ENCODE data around the gene DMXL2. TPM values are rescaled to one million over a fixed set of nuclear protein-coding genes. Genes with fewer than 3 reads are reported as not detected.
A peak's percentile ranks its signal among the peaks of the same experiment; 100 is the strongest.

Gene DMXL2
- total and polyA plus RNA-seq, 2 donors = 18.9 to 34.8 TPM

DNA sequence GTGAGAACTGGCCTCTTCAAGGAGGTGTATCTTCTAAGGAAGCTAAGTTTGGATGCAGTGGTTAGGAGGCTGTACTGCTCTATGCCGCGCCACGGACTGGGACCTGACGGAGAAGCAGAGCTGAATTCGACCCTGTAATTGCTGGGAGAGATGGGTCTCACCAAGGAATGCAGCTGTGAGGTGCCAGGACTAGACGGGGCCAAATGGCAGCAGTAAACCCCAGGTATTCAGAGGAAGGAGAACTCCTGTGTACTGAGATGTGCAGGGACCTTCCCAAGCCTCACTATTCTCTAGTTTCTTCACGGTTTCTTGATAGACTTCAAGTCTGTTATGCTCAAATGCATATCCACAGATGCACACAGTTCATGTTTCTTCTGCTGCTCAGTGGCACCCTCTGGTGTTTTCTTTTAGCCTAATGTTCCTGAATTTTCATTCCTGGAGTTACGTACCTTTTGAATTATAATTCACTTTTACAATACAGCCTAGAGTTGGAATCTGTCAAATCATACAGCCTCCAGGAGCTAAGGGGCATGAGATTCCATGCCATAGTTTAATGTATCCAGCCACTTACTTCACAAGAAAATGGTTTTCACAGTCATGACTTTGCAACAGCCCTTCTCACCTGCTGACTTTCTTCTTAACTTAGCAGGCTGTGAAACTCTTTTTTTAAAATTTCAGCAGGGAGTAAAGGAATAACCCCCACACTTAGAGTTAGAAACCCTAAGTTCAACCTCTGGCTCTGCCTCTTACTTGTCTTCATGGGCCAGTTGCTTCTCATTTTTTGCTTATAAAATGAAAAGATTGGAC, 219.3 kb downstream of the DMXL2 start:
- peak in 2 of 9 donors; percentile 14 to 25 for DNase-seq (ENCODE audit: low read depth in 6 of 9, low spot score in 9 of 9)
- 82% methylated on average over 8 of the region's 8 CpGs for WGBS
- Histone ChIP-seq H3K4me1 (ENCODE audit: control insufficient read depth in 2 of 2, insufficient read depth in 2 of 2, low read length in 2 of 2) (no peaks in the 10 kb centered on the region), H3K9me3 (ENCODE audit: control insufficient read depth in 2 of 2, insufficient read depth in 1 of 2, low read length in 1 of 2) (no peaks in the 10 kb centered on the region), H3K36me3 (ENCODE audit: control insufficient read depth in 2 of 2, insufficient read depth in 2 of 2, low read length in 1 of 2) (no peaks in the 10 kb centered on the region), H3K27ac (ENCODE audit: low read depth in 1 of 2, low read length in 1 of 2) (no peak overlapping the region), H3K27me3 (ENCODE audit: control insufficient read depth in 2 of 2, insufficient read depth in 1 of 2, low read length in 1 of 2) (peaks cover 0 to 7% of the 10 kb centered on the region in 2 donors), H3K4me3 (ENCODE audit: low read length in 2 of 2) (no peak overlapping the region)

GRCh38 chr15:51401872-51402517, 220.6 kb downstream of the DMXL2 start:
- H3K4me3 ChIP-seq (ENCODE audit: low read length in 2 of 2) = no peak overlapping the region
- H3K36me3 ChIP-seq (ENCODE audit: control insufficient read depth in 2 of 2, insufficient read depth in 2 of 2, low read length in 1 of 2) = no peaks in the 10 kb centered on the region
- H3K27ac ChIP-seq (ENCODE audit: low read depth in 1 of 2, low read length in 1 of 2) = no peak overlapping the region
- no peaks in the 10 kb centered on the region for H3K4me1 ChIP-seq (ENCODE audit: control insufficient read depth in 2 of 2, insufficient read depth in 2 of 2, low read length in 2 of 2)
- no peaks in the 10 kb centered on the region for H3K9me3 ChIP-seq (ENCODE audit: control insufficient read depth in 2 of 2, insufficient read depth in 1 of 2, low read length in 1 of 2)
- peak in 1 of 9 donors; percentile 10 for DNase-seq (ENCODE audit: low read depth in 6 of 9, low spot score in 9 of 9)
- 40% methylated on average over 12 of the region's 12 CpGs for WGBS
- H3K27me3 ChIP-seq (ENCODE audit: control insufficient read depth in 2 of 2, insufficient read depth in 1 of 2, low read length in 1 of 2) = peaks cover 0 to 8% of the 10 kb centered on the region in 2 donors

DNA sequence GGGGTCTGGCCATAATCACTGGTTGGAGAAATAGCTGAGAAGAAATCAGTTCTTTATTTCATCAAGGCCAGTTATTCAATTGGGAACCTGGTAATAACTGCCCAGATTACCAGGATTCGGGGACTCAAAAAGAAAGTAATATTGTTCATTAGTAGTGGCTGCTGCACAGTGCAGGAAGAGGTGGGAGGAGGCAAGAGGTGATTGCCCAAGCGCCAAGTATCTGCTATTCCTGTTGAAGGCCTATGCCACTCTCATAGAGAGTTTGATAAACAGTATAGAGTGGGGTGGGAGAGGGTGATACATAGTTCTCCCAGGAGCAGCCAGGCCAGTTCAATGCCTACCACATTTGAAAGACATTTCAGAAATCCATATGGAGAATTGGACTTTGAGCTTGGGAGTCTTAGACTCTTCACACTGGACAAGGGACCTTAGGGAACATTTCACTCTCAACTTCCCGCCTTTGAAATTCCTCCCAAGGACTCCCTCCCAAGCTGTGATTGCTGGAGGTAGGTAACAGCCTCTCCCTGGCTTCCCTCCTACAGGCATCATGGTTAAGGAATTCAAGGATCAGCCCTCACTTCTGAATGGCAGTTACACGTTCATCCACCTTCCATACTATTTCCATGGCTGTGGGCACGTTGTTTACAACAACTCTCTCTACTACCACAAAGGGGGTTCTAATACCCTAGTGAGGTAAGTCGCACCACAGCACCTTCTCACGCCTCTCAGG, 221.4 kb downstream of the DMXL2 start:
- Histone ChIP-seq H3K27ac (ENCODE audit: low read depth in 1 of 2, low read length in 1 of 2) (no peak overlapping the region), H3K36me3 (ENCODE audit: control insufficient read depth in 2 of 2, insufficient read depth in 2 of 2, low read length in 1 of 2) (no peaks in the 10 kb centered on the region), H3K9me3 (ENCODE audit: control insufficient read depth in 2 of 2, insufficient read depth in 1 of 2, low read length in 1 of 2) (no peaks in the 10 kb centered on the region), H3K4me1 (ENCODE audit: control insufficient read depth in 2 of 2, insufficient read depth in 2 of 2, low read length in 2 of 2) (no peaks in the 10 kb centered on the region), H3K27me3 (ENCODE audit: control insufficient read depth in 2 of 2, insufficient read depth in 1 of 2, low read length in 1 of 2) (peaks cover 0 to 8% of the 10 kb centered on the region in 2 donors), H3K4me3 (ENCODE audit: low read length in 2 of 2) (no peak overlapping the region)
- no peak for DNase-seq (ENCODE audit: low read depth in 6 of 9, low spot score in 9 of 9)
- 93% methylated on average over 7 of the region's 7 CpGs for WGBS

- Histone ChIP-seq H3K4me3 (ENCODE audit: low read length in 2 of 2) (no peak overlapping the region), H3K4me1 (ENCODE audit: control insufficient read depth in 2 of 2, insufficient read depth in 2 of 2, low read length in 2 of 2) (no peaks in the 10 kb centered on the region), H3K27me3 (ENCODE audit: control insufficient read depth in 2 of 2, insufficient read depth in 1 of 2, low read length in 1 of 2) (peaks cover 0 to 6% of the 10 kb centered on the region in 2 donors), H3K27ac (ENCODE audit: low read depth in 1 of 2, low read length in 1 of 2) (no peak overlapping the region), H3K9me3 (ENCODE audit: control insufficient read depth in 2 of 2, insufficient read depth in 1 of 2, low read length in 1 of 2) (no peaks in the 10 kb centered on the region), H3K36me3 (ENCODE audit: control insufficient read depth in 2 of 2, insufficient read depth in 2 of 2, low read length in 1 of 2) (no peaks in the 10 kb centered on the region)
- 87% methylated on average over 9 of the region's 9 CpGs for WGBS
- no peak for DNase-seq (ENCODE audit: low read depth in 6 of 9, low spot score in 9 of 9)
These were observed 223.9 kb downstream of the DMXL2 start for GRCh38 chr15:51398626-51399025.

Other genes with a start within 250 kb of the DMXL2 start
- 0.19 TPM for gene SCG3, start 58.7 kb upstream of the DMXL2 start, total RNA-seq
- 0.59 TPM for gene SCG3, start 58.7 kb upstream of the DMXL2 start, polyA plus RNA-seq
- 19.6 TPM for gene LYSMD2, start 114.9 kb upstream of the DMXL2 start, total RNA-seq
- gene LYSMD2, start 114.9 kb upstream of the DMXL2 start, polyA plus RNA-seq = 30.1 TPM
- 5.7 TPM for gene TMOD2, start 128.8 kb upstream of the DMXL2 start, total RNA-seq
- 4.8 TPM for gene TMOD2, start 128.8 kb upstream of the DMXL2 start, polyA plus RNA-seq
- gene TMOD3, start 206.9 kb upstream of the DMXL2 start, total RNA-seq = 26.3 TPM
- gene TMOD3, start 206.9 kb upstream of the DMXL2 start, polyA plus RNA-seq = 15.8 TPM

Measured in thymus (tissue), 11 donors.